NCI-H2171 treated with DMSO at 0.1 percent for 48 hours (cell line): ENCODE data around the gene MMD2.
"Not testable (repeated sequence)": the region's sequence is repeated elsewhere in the genome, so short reads cannot be mapped to it uniquely, and the experiment has no call there.

Source experiments
- DNase-seq: peaks from one replicate; lab custom pipeline; 2025; lab: John Stamatoyannopoulos, UW

The MMD2 gene

GRCh38 chr7:4893929-4894475 is 65.0 kb downstream of the MMD2 start:
- no peak for DNase-seq

GRCh38 chr7:4893188-4893587 is 65.8 kb downstream of the MMD2 start:
- not testable (repeated sequence) for DNase-seq

- DNase-seq: not testable (repeated sequence)
Observed at GRCh38 chr7:4891522-4891921, 67.5 kb downstream of the MMD2 start.

GRCh38 chr7:4889682-4890081 is 69.3 kb downstream of the MMD2 start:
- DNase-seq: no peak

- DNase-seq: no peak
Observed at GRCh38 chr7:4888161-4888560, 70.8 kb downstream of the MMD2 start.

GRCh38 chr7:4886671-4887070 is 72.3 kb downstream of the MMD2 start:
- DNase-seq: no peak

GRCh38 chr7:4885317-4885807 is 73.6 kb downstream of the MMD2 start:
- no peak for DNase-seq

GRCh38 chr7:4884164-4884563 is 74.8 kb downstream of the MMD2 start:
- no peak for DNase-seq

- DNase-seq: peak; percentile 89
Observed at GRCh38 chr7:4883372-4884144, 75.4 kb downstream of the MMD2 start, which contains the start of gene RADIL. TSS of gene RADIL (minus strand) at chr7:4883716. CDS start at chr7:4878139, 5,577 bp downstream.

- DNase-seq: no peak
Observed at GRCh38 chr7:4883033-4883371, 76.0 kb downstream of the MMD2 start.

- DNase-seq: peak; percentile 39
Observed at GRCh38 chr7:4882169-4883032, 76.6 kb downstream of the MMD2 start.

GRCh38 chr7:4880218-4880617 is 78.8 kb downstream of the MMD2 start:
- DNase-seq: no peak

GRCh38 chr7:4879396-4880081 is 79.4 kb downstream of the MMD2 start:
- DNase-seq: no peak

- no peak for DNase-seq
Observed at GRCh38 chr7:4878336-4879335, 80.4 kb downstream of the MMD2 start.

GRCh38 chr7:4876586-4876985 is 82.4 kb downstream of the MMD2 start:
- no peak for DNase-seq

- DNase-seq: no peak
Observed at GRCh38 chr7:4875391-4875790, 83.6 kb downstream of the MMD2 start.

- DNase-seq: no peak
Observed at GRCh38 chr7:4873071-4873944, 85.7 kb downstream of the MMD2 start.

GRCh38 chr7:4871930-4872675 is 86.9 kb downstream of the MMD2 start:
- DNase-seq: no peak

GRCh38 chr7:4871056-4871680 is 87.8 kb downstream of the MMD2 start:
- no peak for DNase-seq
